SW 1271 (cell line): Measurements from ENCODE around the gene ENDOG.
A peak's percentile ranks its signal among the peaks of the same experiment; 100 is the strongest.
"Not testable (repeated sequence)": the region's sequence is repeated elsewhere in the genome, so short reads cannot be mapped to it uniquely, and the experiment has no call there.

ENCODE experiments used
- DNase-seq, 2 experiments: peaks; one replicate each; lab custom pipeline; 2025; lab: John Stamatoyannopoulos, UW

The ENDOG gene

DNA sequence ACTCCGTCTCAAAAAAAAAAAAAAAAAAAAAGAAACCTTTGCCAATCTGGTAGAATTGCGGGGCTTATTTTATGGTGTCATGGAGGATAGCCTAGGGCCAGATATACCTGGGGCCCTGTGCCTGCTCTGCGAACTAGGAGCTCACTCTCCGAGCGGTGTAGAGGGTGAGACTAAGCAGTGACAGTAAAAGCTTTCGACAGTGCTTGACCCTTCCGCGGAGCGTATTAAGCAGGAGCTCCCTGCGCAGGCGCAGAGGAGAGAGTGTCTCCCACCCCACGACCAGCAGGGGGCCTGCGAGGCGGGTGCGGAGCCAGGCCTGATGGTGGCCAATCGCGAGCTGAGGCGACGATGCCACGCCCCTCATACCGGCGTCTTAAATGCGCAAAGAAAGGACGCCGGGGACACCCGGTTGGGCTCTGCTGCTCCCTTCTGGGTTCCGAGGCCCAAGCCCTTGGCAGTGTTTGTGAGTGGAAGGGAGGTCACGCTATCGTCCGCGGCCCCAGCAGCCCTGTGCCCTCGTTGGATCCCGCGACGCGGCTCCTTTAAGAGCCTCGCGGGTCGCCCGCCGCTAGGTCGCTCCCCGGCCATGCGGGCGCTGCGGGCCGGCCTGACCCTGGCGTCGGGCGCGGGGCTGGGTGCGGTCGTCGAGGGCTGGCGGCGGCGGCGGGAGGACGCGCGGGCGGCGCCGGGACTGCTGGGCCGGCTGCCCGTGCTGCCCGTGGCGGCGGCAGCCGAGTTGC, at the start of gene ENDOG:
TSS of gene ENDOG (plus strand) at position 402 of the 740 bp plus-strand sequence. CDS start at position 587, 185 bp downstream.
- DNase-seq: peak; percentile 96 to 97

GRCh38 chr9:128768606-128769005, 49.7 kb upstream of the ENDOG start:
- no peak for DNase-seq

- no peak for DNase-seq
Measured at GRCh38 chr9:128770286-128771030, 47.8 kb upstream of the ENDOG start.

DNA sequence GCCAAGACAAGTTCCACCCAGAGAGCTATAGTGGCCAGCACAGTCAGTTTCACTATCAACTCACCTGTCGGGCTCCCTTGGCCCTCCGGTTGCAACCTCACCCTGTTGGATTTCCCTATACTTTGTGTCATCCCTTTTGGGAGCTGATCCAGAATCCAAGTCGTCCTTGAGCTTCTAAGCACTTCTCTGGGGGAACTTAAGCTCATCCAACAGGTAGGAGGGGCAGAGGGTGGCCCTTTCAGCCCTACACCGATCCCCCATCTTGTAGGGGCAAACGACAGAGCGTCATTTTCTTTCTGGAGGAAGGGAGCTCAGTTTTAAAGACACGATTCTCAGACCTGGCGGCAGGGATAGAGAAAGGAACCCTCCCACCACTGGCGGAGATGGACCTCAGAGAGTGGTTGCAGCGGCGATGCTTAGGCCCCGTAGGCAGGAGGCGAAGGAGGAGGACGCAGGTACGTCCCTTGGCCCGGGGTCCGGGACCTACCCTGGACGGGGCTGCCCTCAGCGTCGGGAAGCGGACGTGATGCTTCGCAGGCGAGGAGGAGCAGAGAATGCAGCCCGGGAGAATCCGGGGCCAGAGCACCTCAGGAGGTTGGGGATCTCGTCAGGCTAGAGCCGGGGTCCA, 47.1 kb upstream of the ENDOG start:
- DNase-seq: no peak

DNA sequence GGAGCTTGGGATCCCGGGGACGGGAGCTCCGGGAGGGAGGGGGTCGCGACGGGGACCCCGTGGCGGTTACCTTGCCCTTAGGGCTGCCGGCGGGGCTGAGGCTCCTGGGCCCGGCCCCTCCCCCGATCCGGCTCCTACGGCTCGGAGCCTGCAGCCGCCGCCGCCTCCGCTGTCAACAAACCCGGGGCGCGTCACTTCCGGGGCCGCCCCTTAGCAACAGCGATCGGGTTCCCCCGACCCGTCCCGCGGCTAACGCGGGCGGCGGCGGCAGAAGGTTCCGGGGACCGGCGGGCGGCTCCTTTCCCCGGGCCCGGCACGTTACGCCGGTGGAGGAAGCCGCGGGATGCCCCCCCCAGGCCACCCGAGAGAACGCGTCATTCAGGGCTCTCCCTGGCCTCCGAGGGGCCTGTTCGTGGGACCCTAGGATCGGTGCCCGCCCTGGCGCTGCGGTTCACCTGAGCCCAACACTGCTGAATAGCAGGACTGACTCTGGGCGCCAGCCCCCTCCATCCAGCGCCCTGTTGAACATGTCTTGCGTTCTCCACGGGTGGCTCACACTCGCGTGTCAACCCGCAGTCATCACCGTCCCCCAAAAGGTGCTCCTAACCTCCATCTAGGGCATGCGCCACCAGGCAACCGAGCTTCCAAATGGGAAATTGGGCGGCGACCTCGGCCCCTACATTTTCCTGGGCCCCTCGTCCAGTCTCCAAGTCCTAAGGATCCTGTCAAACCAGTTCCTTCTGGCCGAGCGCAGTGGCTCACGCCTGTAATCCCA, 46.4 kb upstream of the ENDOG start, which contains the start of gene ZER1:
TSS of gene ZER1 (minus strand) at position 183 of the 775 bp plus-strand sequence. CDS start 16,362 bp downstream, outside the sequence.
- DNase-seq: peak; percentile 75 to 87

GRCh38 chr9:128773049-128773448, 45.3 kb upstream of the ENDOG start:
- no peak for DNase-seq

- DNase-seq: no peak
Measured at GRCh38 chr9:128774804-128775203, 43.5 kb upstream of the ENDOG start.

DNA sequence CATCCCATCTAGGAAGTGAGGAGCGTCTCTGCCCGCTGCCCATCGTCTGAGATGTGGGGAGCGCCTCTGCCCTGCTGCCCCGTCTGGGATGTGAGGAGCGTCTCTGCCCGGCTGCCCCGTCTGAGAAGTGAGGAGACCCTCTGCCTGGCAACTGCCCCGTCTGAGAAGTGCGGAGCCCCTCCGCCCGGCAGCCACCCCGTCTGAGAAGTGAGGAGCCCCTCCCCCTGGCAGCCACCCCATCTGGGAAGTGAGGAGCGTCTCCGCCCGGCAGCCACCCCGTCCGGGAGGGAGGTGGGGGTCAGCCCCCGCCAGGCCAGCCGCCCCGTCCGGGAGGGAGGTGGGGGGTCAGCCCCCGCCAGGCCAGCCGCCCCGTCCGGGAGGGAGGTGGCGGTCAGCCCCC, 38.2 kb upstream of the ENDOG start:
- not testable (repeated sequence) for DNase-seq

- no peak for DNase-seq
Measured at GRCh38 chr9:128781187-128782070, 36.9 kb upstream of the ENDOG start.

GRCh38 chr9:128782669-128783068, 35.6 kb upstream of the ENDOG start:
- no peak for DNase-seq

GRCh38 chr9:128785427-128785826, 32.9 kb upstream of the ENDOG start:
- no peak for DNase-seq

DNA sequence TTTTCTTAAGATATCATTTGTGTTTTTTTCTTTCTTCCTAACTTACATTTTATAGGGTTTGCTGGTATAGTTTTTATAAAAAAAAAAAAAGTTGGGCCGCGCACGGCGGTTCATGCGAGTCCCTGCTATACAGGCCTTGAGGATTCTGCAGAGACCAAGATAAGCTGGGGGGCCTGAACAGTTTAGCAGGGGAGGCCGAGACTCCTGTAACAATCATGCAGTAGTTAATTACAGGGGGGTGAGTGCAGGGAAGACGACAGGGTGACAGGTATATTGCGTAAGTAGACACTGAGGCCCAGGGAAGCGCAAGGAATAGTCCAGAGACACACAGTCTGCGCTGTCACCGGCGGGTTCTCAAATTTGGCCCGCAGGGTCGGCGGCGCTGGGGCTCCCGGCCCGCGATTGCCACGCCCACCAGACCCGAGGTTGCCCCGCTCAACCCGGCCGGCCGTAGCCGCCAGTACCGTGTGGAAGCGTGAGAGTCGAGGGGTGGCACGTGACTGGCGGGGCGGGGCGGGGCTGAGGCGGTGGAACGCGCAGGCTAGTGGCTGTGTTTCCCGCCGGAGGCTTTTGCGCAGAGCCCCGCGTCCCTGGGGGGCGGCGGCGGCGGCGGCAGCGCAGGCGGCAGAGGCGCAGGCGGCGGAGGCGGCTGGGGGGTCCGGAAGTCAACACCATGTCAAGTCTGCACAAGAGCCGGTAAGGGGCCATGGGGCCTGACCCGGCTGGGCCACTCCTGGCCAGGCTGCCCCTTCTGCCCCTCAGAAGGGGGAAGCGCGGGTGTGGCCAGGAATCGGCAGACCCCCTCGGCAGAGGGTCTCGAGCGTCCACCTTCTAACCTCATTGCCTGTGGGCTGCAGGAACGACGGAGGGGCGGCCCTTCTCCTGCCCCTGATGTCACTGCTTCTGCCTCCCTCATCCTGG, 31.4 kb upstream of the ENDOG start, which contains the start of gene TBC1D13:
TSS of gene TBC1D13 (plus strand) at position 573 of the 921 bp plus-strand sequence. CDS start at position 674, 101 bp downstream.
- peak; percentile 63 to 87 for DNase-seq

DNA sequence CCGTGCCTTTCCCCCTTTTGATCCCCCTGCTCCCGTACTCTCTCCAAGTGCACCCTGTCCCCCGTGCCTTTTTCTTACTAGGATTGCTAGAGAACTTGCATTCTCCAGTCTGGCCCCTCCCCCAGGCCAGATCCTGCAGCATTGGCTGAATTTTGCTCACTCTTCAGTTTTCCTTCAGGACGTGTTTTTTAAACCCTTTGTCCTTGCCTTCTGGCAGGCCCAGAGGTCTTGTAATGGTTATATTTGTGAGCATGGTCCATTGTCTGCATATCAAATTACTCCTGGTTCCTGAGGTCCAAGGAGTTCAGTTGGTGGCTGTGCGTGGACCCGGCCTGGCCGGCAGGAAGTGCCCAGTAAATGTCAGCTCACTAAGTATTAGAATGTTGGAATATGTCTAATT, 30.6 kb upstream of the ENDOG start:
- no peak for DNase-seq

DNA sequence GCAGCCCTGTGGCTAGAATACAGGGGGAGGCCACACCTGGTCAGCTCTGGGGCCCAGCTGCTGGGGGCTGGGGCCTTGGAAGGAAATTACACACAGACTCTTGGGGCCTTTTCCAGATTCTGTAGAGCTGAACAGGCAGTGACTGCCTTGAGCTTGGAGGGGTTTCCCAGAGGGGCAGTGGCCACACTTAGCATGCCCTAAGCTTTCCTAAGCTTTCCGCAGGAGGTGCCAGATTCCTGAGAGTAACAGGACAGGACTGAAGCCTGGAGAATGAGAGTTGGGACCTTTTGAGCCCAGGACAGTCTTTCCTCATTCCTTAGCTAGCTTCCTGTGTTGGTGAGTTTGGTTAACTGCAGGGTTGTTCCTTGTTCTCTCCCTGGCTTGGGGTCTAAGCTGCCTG, 29.9 kb upstream of the ENDOG start:
- DNase-seq: no peak

DNA sequence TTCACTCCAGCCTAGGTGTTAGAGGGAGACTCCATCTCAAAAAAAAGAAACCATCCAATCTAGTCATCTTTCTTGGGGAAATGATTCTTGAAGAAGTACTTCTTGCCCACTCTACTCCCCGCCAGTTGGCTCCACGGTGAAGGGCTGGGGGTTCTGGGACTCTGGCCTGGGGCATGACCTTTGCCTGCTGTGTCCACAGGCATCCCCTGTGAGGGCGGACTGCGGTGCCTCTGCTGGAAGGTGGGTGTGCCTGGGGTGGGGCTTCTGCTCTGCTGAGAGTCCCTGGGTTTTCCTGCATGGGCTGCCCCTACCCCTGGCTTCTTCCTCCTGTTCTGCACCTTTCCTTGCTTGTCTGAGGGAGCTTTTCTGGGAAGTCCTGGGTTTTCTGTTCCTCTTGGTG, 27.8 kb upstream of the ENDOG start:
- DNase-seq: no peak

GRCh38 chr9:128792134-128792533, 26.2 kb upstream of the ENDOG start:
- DNase-seq: no peak

GRCh38 chr9:128792978-128793686, 25.2 kb upstream of the ENDOG start:
- DNase-seq: no peak

- not testable (repeated sequence) for DNase-seq
Measured at GRCh38 chr9:128794961-128795360, 23.3 kb upstream of the ENDOG start.

DNA sequence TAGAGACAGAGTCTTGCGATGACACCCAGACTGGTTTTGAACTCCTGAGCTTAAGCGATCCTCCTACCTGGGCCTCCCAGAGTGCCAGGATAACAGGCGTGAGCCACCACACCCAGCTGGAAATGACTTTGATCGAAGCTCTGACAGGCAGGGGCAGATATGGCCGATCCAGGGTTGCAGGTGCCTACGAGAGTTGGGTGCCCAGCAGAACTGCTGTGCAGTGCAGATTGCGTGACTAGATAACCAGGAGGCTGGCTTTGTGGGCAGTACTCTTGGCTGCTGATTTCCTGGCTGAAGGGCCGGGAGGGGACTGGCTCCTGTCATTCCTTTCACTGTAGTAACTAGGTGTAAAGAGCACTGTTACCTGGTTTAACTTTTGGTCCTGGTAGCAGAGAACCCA, 19.4 kb upstream of the ENDOG start:
- DNase-seq: no peak
